WERI-Rb-1 (cell line): ENCODE results near the gene PBX3.

Experiments
- DNase-seq: peaks from one replicate; pipeline ENCODE4 v3.0.0-alpha.2; 2020
- H3K27ac ChIP-seq: fragments of 250-450 bp; sonication (Bioruptor Pico); 2 replicates; pipeline ENCODE4 v1.5.1; 2020; ENCODE audit warnings: mild to moderate bottlenecking, moderate library complexity
- H3K27me3 ChIP-seq: fragments of 250-450 bp; sonication (Bioruptor Pico); 2 replicates; pipeline ENCODE4 v1.5.1; 2021; ENCODE audit warnings: mild to moderate bottlenecking, low read depth, moderate library complexity; ENCODE audit not compliant: insufficient read depth, severe bottlenecking
- H3K36me3 ChIP-seq: fragments of 250-450 bp; sonication (Bioruptor Pico); 2 replicates; pipeline ENCODE4 v1.5.1; 2020; ENCODE audit warnings: mild to moderate bottlenecking, moderate library complexity
- H3K4me3 ChIP-seq: 2 replicates; pipeline ENCODE4 v1.5.1; 2011; ENCODE audit warnings: low read depth, mild to moderate bottlenecking, control low read depth, low read length
- H3K9me3 ChIP-seq: fragments of 250-450 bp; sonication (Bioruptor Pico); 2 replicates; pipeline ENCODE4 v1.5.1; 2021; ENCODE audit warnings: mild to moderate bottlenecking, moderate library complexity; ENCODE audit not compliant: severe bottlenecking
- TF ChIP-seq, protein P1 (sequence below): IDR thresholded peaks from 2 replicates; pipeline ENCODE4 v1.5.1; 2011; ENCODE audit warnings: low read depth, mild to moderate bottlenecking, control low read depth, inconsistent platforms, low read length

The PBX3 gene

DNA sequence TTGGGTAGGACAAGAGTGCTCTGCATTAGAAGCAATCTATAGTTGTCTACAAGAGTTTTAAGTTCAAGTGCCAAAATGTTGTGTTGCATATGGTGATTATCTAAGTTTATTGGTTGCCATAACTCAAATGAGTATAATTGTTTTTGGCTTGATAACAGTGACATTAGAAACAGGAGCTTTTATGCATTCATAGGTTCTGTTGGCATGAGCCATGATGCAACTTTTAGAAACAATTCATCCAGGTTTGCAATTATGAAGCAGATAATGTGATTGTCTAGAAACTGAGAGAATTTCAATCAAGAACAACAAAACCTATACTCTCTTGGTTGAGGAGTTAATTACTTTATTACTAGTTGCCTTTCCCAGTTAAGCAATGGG is 137.0 kb downstream of the PBX3 start:
- TF ChIP-seq, protein P1, sequence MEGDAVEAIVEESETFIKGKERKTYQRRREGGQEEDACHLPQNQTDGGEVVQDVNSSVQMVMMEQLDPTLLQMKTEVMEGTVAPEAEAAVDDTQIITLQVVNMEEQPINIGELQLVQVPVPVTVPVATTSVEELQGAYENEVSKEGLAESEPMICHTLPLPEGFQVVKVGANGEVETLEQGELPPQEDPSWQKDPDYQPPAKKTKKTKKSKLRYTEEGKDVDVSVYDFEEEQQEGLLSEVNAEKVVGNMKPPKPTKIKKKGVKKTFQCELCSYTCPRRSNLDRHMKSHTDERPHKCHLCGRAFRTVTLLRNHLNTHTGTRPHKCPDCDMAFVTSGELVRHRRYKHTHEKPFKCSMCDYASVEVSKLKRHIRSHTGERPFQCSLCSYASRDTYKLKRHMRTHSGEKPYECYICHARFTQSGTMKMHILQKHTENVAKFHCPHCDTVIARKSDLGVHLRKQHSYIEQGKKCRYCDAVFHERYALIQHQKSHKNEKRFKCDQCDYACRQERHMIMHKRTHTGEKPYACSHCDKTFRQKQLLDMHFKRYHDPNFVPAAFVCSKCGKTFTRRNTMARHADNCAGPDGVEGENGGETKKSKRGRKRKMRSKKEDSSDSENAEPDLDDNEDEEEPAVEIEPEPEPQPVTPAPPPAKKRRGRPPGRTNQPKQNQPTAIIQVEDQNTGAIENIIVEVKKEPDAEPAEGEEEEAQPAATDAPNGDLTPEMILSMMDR = no peak
- no peak for DNase-seq
- Histone ChIP-seq H3K27me3 (no peaks in the 10 kb centered on the region), H3K9me3 (no peaks in the 10 kb centered on the region), H3K36me3 (no peaks in the 10 kb centered on the region), H3K27ac (no peak overlapping the region), H3K4me3 (no peak overlapping the region)

DNA sequence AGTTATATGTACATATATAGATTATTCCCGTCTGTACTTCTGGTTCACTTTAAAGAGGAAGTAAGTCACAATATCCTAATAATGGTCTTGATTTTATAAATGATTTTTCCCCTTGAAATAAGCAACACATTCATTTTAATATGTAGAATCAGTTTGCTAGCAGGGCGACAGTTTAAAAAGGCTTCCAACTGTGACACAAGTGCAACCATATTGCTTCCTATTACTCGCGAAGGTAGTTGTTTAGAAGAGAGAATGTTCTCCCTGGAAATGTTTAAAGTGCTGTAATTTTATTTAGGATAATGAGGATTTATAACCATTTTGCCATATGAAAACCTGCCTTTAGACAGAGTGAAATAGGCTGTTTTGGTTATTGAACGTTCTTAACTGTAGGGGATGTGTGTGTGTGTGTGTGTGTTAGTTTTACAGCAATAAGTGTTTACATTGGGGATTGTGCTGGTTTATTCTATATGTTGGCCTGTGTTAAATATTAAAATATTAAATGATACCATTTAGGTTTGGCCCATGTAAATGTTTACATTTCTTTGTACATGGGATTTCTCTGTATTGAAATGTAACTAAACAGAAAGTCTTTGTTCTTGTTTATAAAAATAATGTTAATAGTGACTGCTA is 138.3 kb downstream of the PBX3 start:
- DNase-seq = no peak
- Histone ChIP-seq H3K9me3 (no peaks in the 10 kb centered on the region), H3K4me3 (no peak overlapping the region), H3K27me3 (no peaks in the 10 kb centered on the region), H3K36me3 (no peaks in the 10 kb centered on the region), H3K27ac (no peak overlapping the region)
- TF ChIP-seq, protein P1 = no peak

GRCh38 chr9:125886365-125886764 is 139.2 kb downstream of the PBX3 start:
- H3K36me3 ChIP-seq = no peaks in the 10 kb centered on the region
- no peaks in the 10 kb centered on the region for H3K27me3 ChIP-seq
- no peak for DNase-seq
- H3K27ac ChIP-seq = no peak overlapping the region
- no peak overlapping the region for H3K4me3 ChIP-seq
- TF ChIP-seq, protein P1 = no peak
- no peaks in the 10 kb centered on the region for H3K9me3 ChIP-seq

- H3K36me3 ChIP-seq = no peaks in the 10 kb centered on the region
- H3K27me3 ChIP-seq = no peaks in the 10 kb centered on the region
- no peak for DNase-seq
- no peak overlapping the region for H3K4me3 ChIP-seq
- no peak overlapping the region for H3K27ac ChIP-seq
- H3K9me3 ChIP-seq = no peaks in the 10 kb centered on the region
- TF ChIP-seq, protein P1 = no peak
Observed at GRCh38 chr9:125887172-125887571, 140.0 kb downstream of the PBX3 start.

DNA sequence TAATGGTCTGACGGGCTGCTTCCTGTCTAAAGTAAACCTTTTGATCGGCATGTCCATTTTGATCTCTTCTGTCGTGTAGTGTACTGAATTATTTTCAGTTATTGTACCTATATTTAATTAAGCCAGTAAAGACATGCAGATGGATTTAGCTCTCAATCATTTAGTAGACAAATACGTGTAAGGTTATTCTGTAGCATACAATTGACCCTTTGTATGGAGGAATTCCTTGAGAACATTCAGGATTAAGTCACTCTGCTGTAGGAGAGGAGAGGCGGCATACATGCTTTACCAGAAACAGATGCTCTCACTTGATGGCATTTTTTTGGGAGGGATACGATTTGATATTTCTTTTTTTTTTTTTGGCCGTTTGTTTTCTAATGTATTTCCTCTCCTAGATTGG is 141.0 kb downstream of the PBX3 start:
- TF ChIP-seq, protein P1 = no peak
- DNase-seq = no peak
- no peak overlapping the region for H3K4me3 ChIP-seq
- H3K27me3 ChIP-seq = no peaks in the 10 kb centered on the region
- H3K27ac ChIP-seq = no peak overlapping the region
- no peaks in the 10 kb centered on the region for H3K9me3 ChIP-seq
- no peaks in the 10 kb centered on the region for H3K36me3 ChIP-seq

- DNase-seq = peak; percentile 22
- H3K27me3 ChIP-seq = no peaks in the 10 kb centered on the region
- no peaks in the 10 kb centered on the region for H3K36me3 ChIP-seq
- TF ChIP-seq, protein P1 = no peak
- no peaks in the 10 kb centered on the region for H3K9me3 ChIP-seq
- H3K27ac ChIP-seq = peak overlapping the region; percentile 19
- H3K4me3 ChIP-seq = peak overlapping the region; percentile 39
Observed at GRCh38 chr9:125889112-125889475, 141.9 kb downstream of the PBX3 start.
